HFFc6 (cell line): ENCODE measurements around the gene CACNA1G. TPM values are rescaled to one million over a fixed set of nuclear protein-coding genes. Genes with fewer than 3 reads are reported as not detected.

Experiments used
- DNase-seq: peaks from one replicate; pipeline ENCODE4 v3.0.0-alpha.2; 2018
- H3K27ac Mint-ChIP-seq: 2 replicates; pipeline ENCODE4 v1.8.0; 2020; ENCODE audit warnings: mild to moderate bottlenecking, mixed read lengths
- H3K27me3 Mint-ChIP-seq: 2 replicates; pipeline ENCODE4 v1.8.0; 2021; ENCODE audit warnings: mild to moderate bottlenecking, moderate library complexity, mixed read lengths; ENCODE audit not compliant: insufficient read depth
- H3K36me3 Mint-ChIP-seq: 2 replicates; pipeline ENCODE4 v1.8.0; 2021; ENCODE audit warnings: low read depth, mixed read lengths
- H3K4me1 Mint-ChIP-seq: 2 replicates; pipeline ENCODE4 v1.8.0; 2020; ENCODE audit warnings: low read depth, mixed read lengths
- H3K4me3 Mint-ChIP-seq: 2 replicates; pipeline ENCODE4 v1.8.0; 2020; ENCODE audit warnings: mild to moderate bottlenecking, moderate library complexity, mixed read lengths
- H3K9me3 Mint-ChIP-seq: 2 replicates; pipeline ENCODE4 v1.8.0; 2020; ENCODE audit warnings: mild to moderate bottlenecking, mixed read lengths
- CTCF ChIP-seq: fragments of 200-600 bp; sonication (generic); IDR thresholded peaks from 2 replicates; pipeline ENCODE4 v1.5.0; 2021; ENCODE audit warnings: antibody characterized with exemption, mild to moderate bottlenecking
- total RNA-seq, 6 experiments: library from RNA; stranded (reverse); fragmentation: NEBNext Ultra II Directional; extraction: Animal tissue kit (Norgen Biotek cat#: 25700); gene quantifications; 2 replicates in 1 of 6; 3 replicates in 5 of 6; pipeline ENCODE4 v1.2.3, GENCODE V29; 2021

The CACNA1G gene
- total RNA-seq, 6 experiments from 2014 or later: 0.03 to 0.19 (median 0.05) TPM; not detected in 1

- H3K27me3 Mint-ChIP-seq: peaks cover 26% of the 10 kb centered on the region
- H3K27ac Mint-ChIP-seq: no peak overlapping the region
- H3K4me3 Mint-ChIP-seq: no peak overlapping the region
- DNase-seq: no peak
- no peaks in the 10 kb centered on the region for H3K36me3 Mint-ChIP-seq
- no peak for TF ChIP-seq CTCF
- peaks cover 21% of the 10 kb centered on the region for H3K4me1 Mint-ChIP-seq
- H3K9me3 Mint-ChIP-seq: no peaks in the 10 kb centered on the region
These were observed 54.0 kb downstream of the CACNA1G start for GRCh38 chr17:50614471-50615051.

- H3K27ac Mint-ChIP-seq: no peak overlapping the region
- TF ChIP-seq CTCF: no peak
- peaks cover 19% of the 10 kb centered on the region for H3K27me3 Mint-ChIP-seq
- H3K9me3 Mint-ChIP-seq: no peaks in the 10 kb centered on the region
- H3K36me3 Mint-ChIP-seq: no peaks in the 10 kb centered on the region
- H3K4me1 Mint-ChIP-seq: peaks cover 22% of the 10 kb centered on the region
- H3K4me3 Mint-ChIP-seq: no peak overlapping the region
- peak; percentile 38 for DNase-seq
These were observed 55.3 kb downstream of the CACNA1G start for GRCh38 chr17:50615828-50616227.

- no peak for TF ChIP-seq CTCF
- no peak overlapping the region for H3K4me3 Mint-ChIP-seq
- H3K4me1 Mint-ChIP-seq: peaks cover 22% of the 10 kb centered on the region
- 0 out of 2 replicates have a peak overlapping the region, but pooled peaks have one; percentile 29 for H3K27ac Mint-ChIP-seq
- H3K27me3 Mint-ChIP-seq: peaks cover 10% of the 10 kb centered on the region
- H3K9me3 Mint-ChIP-seq: no peaks in the 10 kb centered on the region
- no peaks in the 10 kb centered on the region for H3K36me3 Mint-ChIP-seq
- DNase-seq: no peak
These were observed 57.8 kb downstream of the CACNA1G start for GRCh38 chr17:50618300-50618699.

DNA sequence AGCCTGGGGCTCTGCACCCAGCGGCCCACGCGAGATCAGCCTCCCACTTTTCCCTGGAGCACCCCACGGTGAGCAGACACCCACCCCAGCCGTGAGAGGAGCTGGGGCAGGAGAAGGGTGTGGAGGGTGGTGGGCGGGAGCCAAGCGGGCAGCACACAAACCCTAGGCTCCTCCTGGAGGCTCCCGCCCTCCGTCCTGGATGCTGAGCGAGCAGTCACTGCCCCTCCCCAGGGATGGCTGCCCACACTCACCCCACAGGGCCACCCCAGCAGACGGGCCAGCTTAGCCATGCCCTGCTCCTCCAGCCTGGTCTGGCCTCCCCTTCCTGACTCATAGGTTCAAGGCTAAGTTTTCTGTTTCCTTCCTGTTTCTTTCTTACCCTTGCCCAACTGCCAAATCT, 58.4 kb downstream of the CACNA1G start:
- Mint-ChIP-seq H3K9me3 (no peaks in the 10 kb centered on the region), H3K36me3 (no peaks in the 10 kb centered on the region), H3K4me1 (peaks cover 22% of the 10 kb centered on the region), H3K27ac (no peak overlapping the region), H3K27me3 (peaks cover 10% of the 10 kb centered on the region), H3K4me3 (no peak overlapping the region)
- DNase-seq: no peak
- no peak for TF ChIP-seq CTCF

GRCh38 chr17:50619489-50619888, 59.0 kb downstream of the CACNA1G start:
- H3K4me1 Mint-ChIP-seq: peaks cover 22% of the 10 kb centered on the region

More at GRCh38 chr17:50619489-50619888, 59.0 kb downstream of the CACNA1G start:
- Mint-ChIP-seq H3K9me3 (no peaks in the 10 kb centered on the region), H3K36me3 (no peaks in the 10 kb centered on the region), H3K4me3 (no peak overlapping the region), H3K27ac (no peak overlapping the region), H3K27me3 (peaks cover 10% of the 10 kb centered on the region)
- DNase-seq: no peak
- no peak for TF ChIP-seq CTCF
